HFFc6 (cell line): ENCODE measurements around the gene ACMSD. TPM values are rescaled to one million over a fixed set of nuclear protein-coding genes. Genes with fewer than 3 reads are reported as not detected.

Experiments
- DNase-seq: peaks from one replicate; pipeline ENCODE4 v3.0.0-alpha.2; 2018
- H3K27ac Mint-ChIP-seq: 2 replicates; pipeline ENCODE4 v1.8.0; 2020; ENCODE audit warnings: mild to moderate bottlenecking, mixed read lengths
- H3K27me3 Mint-ChIP-seq: 2 replicates; pipeline ENCODE4 v1.8.0; 2021; ENCODE audit warnings: mild to moderate bottlenecking, moderate library complexity, mixed read lengths; ENCODE audit not compliant: insufficient read depth
- H3K36me3 Mint-ChIP-seq: 2 replicates; pipeline ENCODE4 v1.8.0; 2021; ENCODE audit warnings: low read depth, mixed read lengths
- H3K4me1 Mint-ChIP-seq: 2 replicates; pipeline ENCODE4 v1.8.0; 2020; ENCODE audit warnings: low read depth, mixed read lengths
- H3K4me3 Mint-ChIP-seq: 2 replicates; pipeline ENCODE4 v1.8.0; 2020; ENCODE audit warnings: mild to moderate bottlenecking, moderate library complexity, mixed read lengths
- H3K9me3 Mint-ChIP-seq: 2 replicates; pipeline ENCODE4 v1.8.0; 2020; ENCODE audit warnings: mild to moderate bottlenecking, mixed read lengths
- microRNA-seq: library from miRNA; unstranded; fragments of <30 nt; microRNA quantifications from one replicate; pipeline ENCODE4, GENCODE V29; 2019
- total RNA-seq, 6 experiments: library from RNA; stranded (reverse); fragmentation: NEBNext Ultra II Directional; extraction: Animal tissue kit (Norgen Biotek cat#: 25700); gene quantifications; 2 replicates in 1 of 6; 3 replicates in 5 of 6; pipeline ENCODE4 v1.2.3, GENCODE V29; 2021
- TF ChIP-seq, protein P1 (sequence below): fragments of 200-600 bp; sonication (generic); IDR thresholded peaks from 2 replicates; pipeline ENCODE4 v1.5.0; 2021; ENCODE audit warnings: antibody characterized with exemption, mild to moderate bottlenecking

The ACMSD gene
- total RNA-seq, 6 experiments from 2014 or later: not detected

DNA sequence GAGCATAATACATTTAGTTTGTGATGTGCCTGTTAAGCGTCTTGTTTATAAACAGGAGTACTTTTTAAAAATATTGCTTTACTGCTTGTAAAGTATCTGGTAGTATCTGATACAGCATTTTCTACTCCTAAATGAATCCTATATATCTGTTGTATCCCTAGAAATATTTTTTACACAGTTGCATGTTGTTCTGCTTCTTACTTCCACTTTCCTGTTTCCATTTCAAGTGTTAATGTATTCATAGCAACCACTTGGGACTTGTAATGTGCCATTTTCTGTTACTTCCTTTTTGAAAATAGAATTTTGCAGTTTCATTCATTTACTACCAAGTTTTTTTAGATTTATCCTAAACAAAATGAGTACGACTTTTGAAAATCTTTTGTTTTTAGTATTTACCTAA is 105.1 kb downstream of the ACMSD start:
- H3K36me3 Mint-ChIP-seq: peaks cover 20% of the 10 kb centered on the region; the same call in 1 of the 2 replicates
- H3K4me3 Mint-ChIP-seq: no peak overlapping the region
- TF ChIP-seq, protein P1, sequence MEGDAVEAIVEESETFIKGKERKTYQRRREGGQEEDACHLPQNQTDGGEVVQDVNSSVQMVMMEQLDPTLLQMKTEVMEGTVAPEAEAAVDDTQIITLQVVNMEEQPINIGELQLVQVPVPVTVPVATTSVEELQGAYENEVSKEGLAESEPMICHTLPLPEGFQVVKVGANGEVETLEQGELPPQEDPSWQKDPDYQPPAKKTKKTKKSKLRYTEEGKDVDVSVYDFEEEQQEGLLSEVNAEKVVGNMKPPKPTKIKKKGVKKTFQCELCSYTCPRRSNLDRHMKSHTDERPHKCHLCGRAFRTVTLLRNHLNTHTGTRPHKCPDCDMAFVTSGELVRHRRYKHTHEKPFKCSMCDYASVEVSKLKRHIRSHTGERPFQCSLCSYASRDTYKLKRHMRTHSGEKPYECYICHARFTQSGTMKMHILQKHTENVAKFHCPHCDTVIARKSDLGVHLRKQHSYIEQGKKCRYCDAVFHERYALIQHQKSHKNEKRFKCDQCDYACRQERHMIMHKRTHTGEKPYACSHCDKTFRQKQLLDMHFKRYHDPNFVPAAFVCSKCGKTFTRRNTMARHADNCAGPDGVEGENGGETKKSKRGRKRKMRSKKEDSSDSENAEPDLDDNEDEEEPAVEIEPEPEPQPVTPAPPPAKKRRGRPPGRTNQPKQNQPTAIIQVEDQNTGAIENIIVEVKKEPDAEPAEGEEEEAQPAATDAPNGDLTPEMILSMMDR: no peak
- no peaks in the 10 kb centered on the region for H3K4me1 Mint-ChIP-seq
- H3K9me3 Mint-ChIP-seq: no peaks in the 10 kb centered on the region
- H3K27me3 Mint-ChIP-seq: no peaks in the 10 kb centered on the region; the same call in 1 of the 2 replicates
- H3K27ac Mint-ChIP-seq: no peak overlapping the region
- DNase-seq: no peak

DNA sequence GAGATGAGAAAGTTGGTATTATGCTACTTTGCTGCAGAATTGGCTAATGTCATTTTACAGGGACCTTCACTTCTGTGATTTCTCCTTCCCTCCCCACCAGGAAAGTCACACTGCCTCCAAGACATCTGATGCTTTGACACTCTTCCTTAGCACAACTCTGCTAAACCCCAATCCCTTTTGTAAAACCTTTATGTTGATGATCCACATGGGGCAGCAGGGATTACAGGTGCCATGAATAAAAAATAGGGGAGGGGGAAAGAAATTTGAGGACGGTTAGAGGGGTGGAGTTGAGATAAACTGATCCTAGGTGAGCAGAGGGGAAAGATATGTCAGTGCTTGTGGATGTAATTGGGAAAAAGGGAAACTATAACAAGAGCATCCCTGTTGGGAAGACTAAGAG is 106.6 kb downstream of the ACMSD start:
- H3K4me1 Mint-ChIP-seq: no peaks in the 10 kb centered on the region
- H3K4me3 Mint-ChIP-seq: no peak overlapping the region
- DNase-seq: no peak
- no peaks in the 10 kb centered on the region; the same call in 1 of the 2 replicates for H3K27me3 Mint-ChIP-seq
- TF ChIP-seq, protein P1: no peak
- H3K36me3 Mint-ChIP-seq: peaks cover 17% of the 10 kb centered on the region; the same call in 1 of the 2 replicates
- H3K27ac Mint-ChIP-seq: no peak overlapping the region; the same call in 1 of the 2 replicates
- H3K9me3 Mint-ChIP-seq: no peaks in the 10 kb centered on the region

GRCh38 chr2:134946073-134946472 is 107.7 kb downstream of the ACMSD start:
- DNase-seq: no peak
- Mint-ChIP-seq H3K9me3 (no peaks in the 10 kb centered on the region), H3K4me3 (no peak overlapping the region), H3K27me3 (no peaks in the 10 kb centered on the region; the same call in 1 of the 2 replicates), H3K4me1 (no peaks in the 10 kb centered on the region), H3K27ac (no peak overlapping the region), H3K36me3 (peaks cover 22% of the 10 kb centered on the region; the same call in 1 of the 2 replicates)
- TF ChIP-seq, protein P1: no peak

DNA sequence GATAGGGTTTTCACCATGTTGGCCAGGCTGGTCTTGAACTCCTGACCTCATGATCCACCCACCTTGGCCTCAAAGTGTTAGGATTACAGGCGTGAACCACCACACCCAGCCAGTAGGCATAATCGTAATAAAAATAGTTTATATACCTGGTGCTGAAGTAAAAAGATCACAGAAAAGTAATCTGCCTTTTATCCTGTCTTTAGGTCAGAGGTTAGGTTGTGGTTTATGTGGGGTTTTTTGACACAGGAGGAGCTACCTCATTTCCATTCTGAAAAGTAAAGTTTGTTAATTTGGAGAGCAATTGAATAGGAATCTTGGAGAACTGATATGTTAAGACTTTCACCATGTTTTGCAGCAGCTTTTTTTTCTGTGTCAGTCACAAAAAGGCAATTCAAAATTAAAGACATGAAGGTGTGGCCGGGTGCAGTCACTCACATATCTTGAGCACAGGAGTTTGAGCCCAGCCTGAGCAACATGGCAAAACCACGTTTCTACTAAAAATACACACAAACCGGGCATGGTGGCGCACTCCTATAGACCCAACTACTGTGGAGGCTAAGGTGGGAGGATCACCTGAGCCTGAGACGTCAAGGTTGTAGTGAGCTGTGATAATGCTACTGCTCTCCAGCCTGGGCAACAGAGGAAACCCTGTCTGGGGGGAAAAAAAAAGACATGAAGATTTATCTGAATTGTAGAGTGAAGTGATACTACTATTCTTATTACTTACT is 111.7 kb downstream of the ACMSD start:
- H3K4me1 Mint-ChIP-seq: no peaks in the 10 kb centered on the region
- no peaks in the 10 kb centered on the region; the same call in 1 of the 2 replicates for H3K27me3 Mint-ChIP-seq
- no peaks in the 10 kb centered on the region for H3K9me3 Mint-ChIP-seq
- H3K27ac Mint-ChIP-seq: no peak overlapping the region
- H3K36me3 Mint-ChIP-seq: peaks cover 43% of the 10 kb centered on the region
- no peak overlapping the region for H3K4me3 Mint-ChIP-seq
- TF ChIP-seq, protein P1: no peak
- no peak for DNase-seq

DNA sequence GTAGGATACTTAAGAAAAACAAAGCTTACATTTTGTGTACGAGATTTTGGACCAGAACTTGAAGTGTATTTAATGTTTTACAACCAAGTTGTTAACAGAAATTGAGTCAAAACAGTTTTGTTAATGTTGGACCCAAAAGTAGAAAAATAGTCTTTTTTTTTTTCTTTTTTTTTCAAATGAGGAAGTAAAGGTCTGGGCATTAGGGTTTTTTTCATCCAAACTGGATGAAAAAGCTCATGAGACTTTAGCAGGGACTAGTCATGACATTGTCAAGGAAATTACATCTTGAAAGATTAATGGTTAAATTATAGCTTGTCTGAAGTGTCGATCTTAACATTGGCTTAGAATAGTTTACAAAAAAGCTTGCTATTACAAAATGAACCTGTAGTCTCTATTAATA is 112.5 kb downstream of the ACMSD start:
- peaks cover 38% of the 10 kb centered on the region for H3K36me3 Mint-ChIP-seq
- H3K4me1 Mint-ChIP-seq: no peaks in the 10 kb centered on the region
- DNase-seq: no peak
- no peaks in the 10 kb centered on the region; the same call in 1 of the 2 replicates for H3K27me3 Mint-ChIP-seq
- no peak overlapping the region for H3K27ac Mint-ChIP-seq
- no peaks in the 10 kb centered on the region for H3K9me3 Mint-ChIP-seq
- H3K4me3 Mint-ChIP-seq: no peak overlapping the region
- TF ChIP-seq, protein P1: no peak

Small RNA genes lying within 50 kb of the gene (microRNA-seq; reads per million reads assigned to microRNA genes)
- not detected for gene MIR5590

Other genes with a start within 250 kb of the ACMSD start
- not detected for gene TMEM163, start 119.6 kb upstream of the ACMSD start, total RNA-seq
- gene CCNT2, start 80.2 kb downstream of the ACMSD start, total RNA-seq: 10 to 100 TPM; 16.9 to 22.4 (median 19.6) TPM
- gene MAP3K19, start 208.8 kb downstream of the ACMSD start, total RNA-seq: not detected
- 10 to 100 TPM; 52.6 to 61.2 (median 59.1) TPM for gene RAB3GAP1, start 213.7 kb downstream of the ACMSD start, total RNA-seq